ENCODE data around the gene VEGFA.

DNA sequence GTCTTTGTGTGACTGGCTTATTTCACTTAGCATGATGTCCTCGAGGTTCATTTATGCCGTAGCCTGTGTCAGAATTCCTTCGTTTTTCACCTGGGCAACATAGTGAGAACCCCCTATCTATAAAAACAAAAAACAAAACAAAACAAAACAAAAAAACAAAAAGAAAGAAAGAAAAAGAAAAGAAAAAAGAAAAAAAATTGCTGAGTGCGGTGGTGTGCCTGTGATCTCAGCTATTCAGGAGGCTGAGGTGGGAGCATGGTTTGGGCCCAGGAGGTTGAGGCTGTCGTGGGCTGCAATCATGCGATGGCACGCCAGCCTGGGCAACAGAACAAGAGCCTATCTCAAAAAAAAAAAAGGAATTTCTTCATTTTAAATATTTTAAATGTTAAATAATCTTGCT is 38.4 kb downstream of the VEGFA start:
- TF ChIP-seq EZH2 (IDR thresholded peaks at IDR 0.05; ENCODE audit: low read depth), result no peak
- TF ChIP-seq, protein P1, sequence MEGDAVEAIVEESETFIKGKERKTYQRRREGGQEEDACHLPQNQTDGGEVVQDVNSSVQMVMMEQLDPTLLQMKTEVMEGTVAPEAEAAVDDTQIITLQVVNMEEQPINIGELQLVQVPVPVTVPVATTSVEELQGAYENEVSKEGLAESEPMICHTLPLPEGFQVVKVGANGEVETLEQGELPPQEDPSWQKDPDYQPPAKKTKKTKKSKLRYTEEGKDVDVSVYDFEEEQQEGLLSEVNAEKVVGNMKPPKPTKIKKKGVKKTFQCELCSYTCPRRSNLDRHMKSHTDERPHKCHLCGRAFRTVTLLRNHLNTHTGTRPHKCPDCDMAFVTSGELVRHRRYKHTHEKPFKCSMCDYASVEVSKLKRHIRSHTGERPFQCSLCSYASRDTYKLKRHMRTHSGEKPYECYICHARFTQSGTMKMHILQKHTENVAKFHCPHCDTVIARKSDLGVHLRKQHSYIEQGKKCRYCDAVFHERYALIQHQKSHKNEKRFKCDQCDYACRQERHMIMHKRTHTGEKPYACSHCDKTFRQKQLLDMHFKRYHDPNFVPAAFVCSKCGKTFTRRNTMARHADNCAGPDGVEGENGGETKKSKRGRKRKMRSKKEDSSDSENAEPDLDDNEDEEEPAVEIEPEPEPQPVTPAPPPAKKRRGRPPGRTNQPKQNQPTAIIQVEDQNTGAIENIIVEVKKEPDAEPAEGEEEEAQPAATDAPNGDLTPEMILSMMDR (conservative IDR thresholded peaks at IDR 0.05), result no peak

Data from PC-9 (cell line).